Esophagus squamous epithelium (tissue), 4 donors: ENCODE data around the gene CTSW.

Experiments used
- POLR2A ChIP-seq, 4 donors: fragments of 450-650 bp; IDR thresholded peaks; one replicate each; pipeline ENCODE4 v1.6.1; 2017; ENCODE audit warnings: antibody characterized with exemption in 4 of 4, mild to moderate bottlenecking in 4 of 4, moderate library complexity in 3 of 4
- TF ChIP-seq, protein P1 (sequence below), 6 experiments: fragments of 450-650 bp in 4 of 6; fragments of 200-600 bp in 2 of 6; sonication (generic) in 2 of 6; IDR thresholded peaks; one replicate each; pipeline ENCODE4 v1.5.1; 2016 to 2019; ENCODE audit warnings: antibody characterized with exemption in 6 of 6, mild to moderate bottlenecking in 4 of 6, moderate library complexity in 4 of 6

DNA sequence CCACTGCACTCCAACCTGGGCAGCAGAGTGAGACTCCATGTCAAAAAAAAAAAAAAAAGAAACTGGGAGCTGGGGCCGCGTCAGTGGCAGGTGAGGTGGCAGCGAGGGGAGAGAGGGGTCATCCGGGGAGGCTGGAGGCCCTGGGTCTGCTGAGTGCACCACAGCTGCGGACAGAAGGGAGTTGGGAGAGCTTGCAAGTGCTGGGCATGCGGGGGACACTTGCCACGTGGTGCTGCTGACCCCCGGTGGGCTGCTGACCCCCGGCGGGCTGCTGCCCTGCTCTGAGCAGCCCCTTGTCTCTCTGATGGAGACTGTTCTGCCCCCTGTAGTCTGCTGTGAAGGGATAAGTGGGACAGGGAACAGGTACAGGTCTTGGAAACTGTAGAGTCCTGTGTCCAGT, 42.2 kb downstream of the CTSW start:
- TF ChIP-seq, protein P1, sequence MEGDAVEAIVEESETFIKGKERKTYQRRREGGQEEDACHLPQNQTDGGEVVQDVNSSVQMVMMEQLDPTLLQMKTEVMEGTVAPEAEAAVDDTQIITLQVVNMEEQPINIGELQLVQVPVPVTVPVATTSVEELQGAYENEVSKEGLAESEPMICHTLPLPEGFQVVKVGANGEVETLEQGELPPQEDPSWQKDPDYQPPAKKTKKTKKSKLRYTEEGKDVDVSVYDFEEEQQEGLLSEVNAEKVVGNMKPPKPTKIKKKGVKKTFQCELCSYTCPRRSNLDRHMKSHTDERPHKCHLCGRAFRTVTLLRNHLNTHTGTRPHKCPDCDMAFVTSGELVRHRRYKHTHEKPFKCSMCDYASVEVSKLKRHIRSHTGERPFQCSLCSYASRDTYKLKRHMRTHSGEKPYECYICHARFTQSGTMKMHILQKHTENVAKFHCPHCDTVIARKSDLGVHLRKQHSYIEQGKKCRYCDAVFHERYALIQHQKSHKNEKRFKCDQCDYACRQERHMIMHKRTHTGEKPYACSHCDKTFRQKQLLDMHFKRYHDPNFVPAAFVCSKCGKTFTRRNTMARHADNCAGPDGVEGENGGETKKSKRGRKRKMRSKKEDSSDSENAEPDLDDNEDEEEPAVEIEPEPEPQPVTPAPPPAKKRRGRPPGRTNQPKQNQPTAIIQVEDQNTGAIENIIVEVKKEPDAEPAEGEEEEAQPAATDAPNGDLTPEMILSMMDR (IDR thresholded peaks at IDR 0.05): no peak
- TF ChIP-seq POLR2A (IDR thresholded peaks at IDR 0.05): no peak
